Measurements from ENCODE around the gene CADPS2. TPM values are rescaled to one million over a fixed set of nuclear protein-coding genes. Genes with fewer than 3 reads are reported as not detected.

CADPS2 gene
- polyA plus RNA-seq, 1 donor = 15.1 TPM

- 72% methylated on average over 2 of the region's 2 CpGs for WGBS (ENCODE audit: insufficient coverage, low lambda C conversion rate)
- no peak for DNase-seq
- no peaks in the 10 kb centered on the region for H3K36me3 ChIP-seq (ENCODE audit: control insufficient read depth, insufficient read depth, low read length)
- H3K4me1 ChIP-seq (ENCODE audit: control insufficient read depth, insufficient read depth, low read length) = no peaks in the 10 kb centered on the region
- no peaks in the 10 kb centered on the region for H3K9me3 ChIP-seq (ENCODE audit: control insufficient read depth, low read depth, low read length)
- no peak overlapping the region for H3K4me3 ChIP-seq (ENCODE audit: low read length)
- H3K27ac ChIP-seq (ENCODE audit: low read length) = no peak overlapping the region
- no peaks in the 10 kb centered on the region for H3K27me3 ChIP-seq (ENCODE audit: control insufficient read depth, insufficient read depth, low read length)
These were observed 266.6 kb downstream of the CADPS2 start for GRCh38 chr7:122619664-122620063.

- Histone ChIP-seq H3K27ac (ENCODE audit: low read length) (no peak overlapping the region), H3K36me3 (ENCODE audit: control insufficient read depth, insufficient read depth, low read length) (no peaks in the 10 kb centered on the region), H3K4me3 (ENCODE audit: low read length) (no peak overlapping the region), H3K9me3 (ENCODE audit: control insufficient read depth, low read depth, low read length) (no peaks in the 10 kb centered on the region), H3K27me3 (ENCODE audit: control insufficient read depth, insufficient read depth, low read length) (no peaks in the 10 kb centered on the region), H3K4me1 (ENCODE audit: control insufficient read depth, insufficient read depth, low read length) (no peaks in the 10 kb centered on the region)
- DNase-seq = no peak
- WGBS (ENCODE audit: insufficient coverage, low lambda C conversion rate) = no CpG with 5 or more reads among the region's 2 CpGs
These were observed 267.6 kb downstream of the CADPS2 start for GRCh38 chr7:122618585-122619189.

GRCh38 chr7:122616951-122617350, 269.3 kb downstream of the CADPS2 start:
- H3K27ac ChIP-seq (ENCODE audit: low read length) = no peak overlapping the region
- no peak for DNase-seq
- no peaks in the 10 kb centered on the region for H3K36me3 ChIP-seq (ENCODE audit: control insufficient read depth, insufficient read depth, low read length)
- H3K9me3 ChIP-seq (ENCODE audit: control insufficient read depth, low read depth, low read length) = no peaks in the 10 kb centered on the region
- no peaks in the 10 kb centered on the region for H3K4me1 ChIP-seq (ENCODE audit: control insufficient read depth, insufficient read depth, low read length)
- H3K4me3 ChIP-seq (ENCODE audit: low read length) = no peak overlapping the region
- H3K27me3 ChIP-seq (ENCODE audit: control insufficient read depth, insufficient read depth, low read length) = no peaks in the 10 kb centered on the region
- 83% methylated on average over 1 of the region's 3 CpGs for WGBS (ENCODE audit: insufficient coverage, low lambda C conversion rate)

GRCh38 chr7:122605929-122606328, 280.3 kb downstream of the CADPS2 start:
- Histone ChIP-seq H3K36me3 (ENCODE audit: control insufficient read depth, insufficient read depth, low read length) (no peaks in the 10 kb centered on the region), H3K4me1 (ENCODE audit: control insufficient read depth, insufficient read depth, low read length) (no peaks in the 10 kb centered on the region), H3K27me3 (ENCODE audit: control insufficient read depth, insufficient read depth, low read length) (no peaks in the 10 kb centered on the region), H3K27ac (ENCODE audit: low read length) (no peak overlapping the region), H3K4me3 (ENCODE audit: low read length) (no peak overlapping the region), H3K9me3 (ENCODE audit: control insufficient read depth, low read depth, low read length) (no peaks in the 10 kb centered on the region)
- no CpG with 5 or more reads among the region's 2 CpGs for WGBS (ENCODE audit: insufficient coverage, low lambda C conversion rate)
- DNase-seq = no peak

GRCh38 chr7:122604251-122604650, 282.0 kb downstream of the CADPS2 start:
- no peaks in the 10 kb centered on the region for H3K4me1 ChIP-seq (ENCODE audit: control insufficient read depth, insufficient read depth, low read length)
- H3K27ac ChIP-seq (ENCODE audit: low read length) = no peak overlapping the region
- H3K27me3 ChIP-seq (ENCODE audit: control insufficient read depth, insufficient read depth, low read length) = no peaks in the 10 kb centered on the region
- no peaks in the 10 kb centered on the region for H3K36me3 ChIP-seq (ENCODE audit: control insufficient read depth, insufficient read depth, low read length)
- H3K4me3 ChIP-seq (ENCODE audit: low read length) = no peak overlapping the region
- H3K9me3 ChIP-seq (ENCODE audit: control insufficient read depth, low read depth, low read length) = no peaks in the 10 kb centered on the region
- no peak for DNase-seq

GRCh38 chr7:122602800-122603199, 283.5 kb downstream of the CADPS2 start:
- no peak for DNase-seq
- H3K4me3 ChIP-seq (ENCODE audit: low read length) = no peak overlapping the region
- WGBS (ENCODE audit: insufficient coverage, low lambda C conversion rate) = no CpG with 5 or more reads among the region's 2 CpGs

GRCh38 chr7:122600630-122601029, 285.6 kb downstream of the CADPS2 start:
- 100% methylated on average over 1 of the region's 2 CpGs for WGBS (ENCODE audit: insufficient coverage, low lambda C conversion rate)
- no peaks in the 10 kb centered on the region for H3K9me3 ChIP-seq (ENCODE audit: control insufficient read depth, low read depth, low read length)
- no peak for DNase-seq
- no peak overlapping the region for H3K27ac ChIP-seq (ENCODE audit: low read length)
- H3K27me3 ChIP-seq (ENCODE audit: control insufficient read depth, insufficient read depth, low read length) = no peaks in the 10 kb centered on the region
- H3K36me3 ChIP-seq (ENCODE audit: control insufficient read depth, insufficient read depth, low read length) = no peaks in the 10 kb centered on the region
- H3K4me1 ChIP-seq (ENCODE audit: control insufficient read depth, insufficient read depth, low read length) = no peaks in the 10 kb centered on the region
- no peak overlapping the region for H3K4me3 ChIP-seq (ENCODE audit: low read length)

More at GRCh38 chr7:122602800-122603199, 283.5 kb downstream of the CADPS2 start:
- Histone ChIP-seq H3K9me3 (ENCODE audit: control insufficient read depth, low read depth, low read length) (no peaks in the 10 kb centered on the region), H3K36me3 (ENCODE audit: control insufficient read depth, insufficient read depth, low read length) (no peaks in the 10 kb centered on the region), H3K27me3 (ENCODE audit: control insufficient read depth, insufficient read depth, low read length) (no peaks in the 10 kb centered on the region), H3K27ac (ENCODE audit: low read length) (no peak overlapping the region), H3K4me1 (ENCODE audit: control insufficient read depth, insufficient read depth, low read length) (no peaks in the 10 kb centered on the region)

- Histone ChIP-seq H3K36me3 (ENCODE audit: control insufficient read depth, insufficient read depth, low read length) (no peaks in the 10 kb centered on the region), H3K27me3 (ENCODE audit: control insufficient read depth, insufficient read depth, low read length) (no peaks in the 10 kb centered on the region), H3K27ac (ENCODE audit: low read length) (no peak overlapping the region), H3K9me3 (ENCODE audit: control insufficient read depth, low read depth, low read length) (no peaks in the 10 kb centered on the region), H3K4me3 (ENCODE audit: low read length) (no peak overlapping the region), H3K4me1 (ENCODE audit: control insufficient read depth, insufficient read depth, low read length) (no peaks in the 10 kb centered on the region)
- no CpG with 5 or more reads among the region's 1 CpG for WGBS (ENCODE audit: insufficient coverage, low lambda C conversion rate)
- no peak for DNase-seq
These were observed 286.2 kb downstream of the CADPS2 start for GRCh38 chr7:122600042-122600441.

GRCh38 chr7:122597277-122597676, 289.0 kb downstream of the CADPS2 start:
- WGBS (ENCODE audit: insufficient coverage, low lambda C conversion rate) = 93% methylated on average over 2 of the region's 3 CpGs
- Histone ChIP-seq H3K4me1 (ENCODE audit: control insufficient read depth, insufficient read depth, low read length) (no peaks in the 10 kb centered on the region), H3K27me3 (ENCODE audit: control insufficient read depth, insufficient read depth, low read length) (no peaks in the 10 kb centered on the region), H3K27ac (ENCODE audit: low read length) (no peak overlapping the region), H3K4me3 (ENCODE audit: low read length) (no peak overlapping the region), H3K9me3 (ENCODE audit: control insufficient read depth, low read depth, low read length) (no peaks in the 10 kb centered on the region), H3K36me3 (ENCODE audit: control insufficient read depth, insufficient read depth, low read length) (no peaks in the 10 kb centered on the region)
- DNase-seq = no peak

GRCh38 chr7:122595885-122596284, 290.4 kb downstream of the CADPS2 start:
- no CpG with 5 or more reads among the region's 1 CpG for WGBS (ENCODE audit: insufficient coverage, low lambda C conversion rate)
- no peaks in the 10 kb centered on the region for H3K4me1 ChIP-seq (ENCODE audit: control insufficient read depth, insufficient read depth, low read length)
- H3K27me3 ChIP-seq (ENCODE audit: control insufficient read depth, insufficient read depth, low read length) = no peaks in the 10 kb centered on the region
- no peak overlapping the region for H3K4me3 ChIP-seq (ENCODE audit: low read length)
- no peaks in the 10 kb centered on the region for H3K36me3 ChIP-seq (ENCODE audit: control insufficient read depth, insufficient read depth, low read length)
- no peak overlapping the region for H3K27ac ChIP-seq (ENCODE audit: low read length)
- H3K9me3 ChIP-seq (ENCODE audit: control insufficient read depth, low read depth, low read length) = no peaks in the 10 kb centered on the region
- DNase-seq = no peak

- DNase-seq = no peak
- Histone ChIP-seq H3K27me3 (ENCODE audit: control insufficient read depth, insufficient read depth, low read length) (no peaks in the 10 kb centered on the region), H3K36me3 (ENCODE audit: control insufficient read depth, insufficient read depth, low read length) (no peaks in the 10 kb centered on the region), H3K4me3 (ENCODE audit: low read length) (no peak overlapping the region), H3K4me1 (ENCODE audit: control insufficient read depth, insufficient read depth, low read length) (no peaks in the 10 kb centered on the region), H3K27ac (ENCODE audit: low read length) (no peak overlapping the region), H3K9me3 (ENCODE audit: control insufficient read depth, low read depth, low read length) (no peaks in the 10 kb centered on the region)
- WGBS (ENCODE audit: insufficient coverage, low lambda C conversion rate) = no CpG with 5 or more reads among the region's 1 CpG
These were observed 297.6 kb downstream of the CADPS2 start for GRCh38 chr7:122588621-122589020.

Data from large intestine (tissue), 3 donors.